Gastroesophageal sphincter (tissue), 4 donors: ENCODE results near the gene RPL27A. TPM values are rescaled to one million over a fixed set of nuclear protein-coding genes. Genes with fewer than 3 reads are reported as not detected.
A peak's percentile ranks its signal among the peaks of the same experiment; 100 is the strongest.

Experiments used
- ATAC-seq: fragments of 150-250 bp; one replicate; pipeline ENCODE4 v1.9.1; 2016; ENCODE audit warnings: mild to moderate bottlenecking, moderate library complexity
- H3K27ac ChIP-seq, 4 donors: fragments of 200-600 bp; sonication (generic) in 3 of 4; 1 replicate in 3 of 4; 2 replicates in 1 of 4; pipeline ENCODE4 v1.5.1; 2016 to 2019
- H3K27me3 ChIP-seq: fragments of 200-600 bp; sonication (generic); one replicate; pipeline ENCODE4 v1.5.1; 2019
- H3K36me3 ChIP-seq, 2 donors: fragments of 200-600 bp; sonication (generic); one replicate each; pipeline ENCODE4 v1.5.1; 2019; ENCODE audit warnings: control low read depth in 1 of 2
- H3K4me1 ChIP-seq, 3 donors: fragments of 200-600 bp; sonication (generic); 1 replicate in 2 of 3; 2 replicates in 1 of 3; pipeline ENCODE4 v1.5.1; 2016 to 2019; ENCODE audit warnings: control low read depth in 2 of 3
- H3K4me3 ChIP-seq, 2 donors: fragments of 200-600 bp; sonication (generic); one replicate each; pipeline ENCODE4 v1.5.1; 2019; ENCODE audit warnings: mild to moderate bottlenecking in 1 of 2, moderate library complexity in 1 of 2
- H3K9me3 ChIP-seq, 3 donors: fragments of 200-600 bp; sonication (generic); one replicate each; pipeline ENCODE4 v1.5.1; 2017 to 2019; ENCODE audit warnings: control low read depth in 2 of 3
- CTCF ChIP-seq, 4 experiments: fragments of 200-600 bp in 2 of 4; fragments of 450-650 bp in 2 of 4; sonication (generic) in 1 of 4; IDR thresholded peaks; one replicate each; pipeline ENCODE4 v1.5.1; 2017 to 2019; ENCODE audit warnings: antibody characterized with exemption in 4 of 4, mild to moderate bottlenecking in 2 of 4, moderate library complexity in 2 of 4
- EP300 ChIP-seq: sonication (generic); formaldehyde crosslinking; IDR thresholded peaks from one replicate; pipeline ENCODE4 v1.6.1; 2017; ENCODE audit warnings: antibody characterized with exemption, mild to moderate bottlenecking
- POLR2A ChIP-seq, 2 donors: fragments of 450-650 bp; IDR thresholded peaks; one replicate each; pipeline ENCODE4 v1.6.1; 2017; ENCODE audit warnings: antibody characterized with exemption in 2 of 2, mild to moderate bottlenecking in 2 of 2, moderate library complexity in 1 of 2
- POLR2AphosphoS5 ChIP-seq: sonication (generic); formaldehyde crosslinking; IDR thresholded peaks from one replicate; pipeline ENCODE4 v1.6.1; 2017; ENCODE audit warnings: antibody characterized with exemption
- WGBS, 2 donors: methylation state at CpG; one replicate each; pipeline ENCODE4 v1.1.5; 2018; ENCODE audit warnings: low coverage in 1 of 2; 5-methylcytosine and 5-hydroxymethylcytosine counted together
- total RNA-seq, 4 donors: library from RNA; depleted of rRNA; stranded (reverse); fragments of >200 nt; gene quantifications; one replicate each; pipeline ENCODE4 v1.1.0, GENCODE V29; 2016

The RPL27A gene
- total RNA-seq, 4 donors from 2014 or later = 706 to 1,423 (median 903) TPM

- ATAC-seq = no peak
Measured at GRCh38 chr11:8681837-8682302, 722 bp upstream of the RPL27A start.

GRCh38 chr11:8683115-8683807, 669 bp downstream of the RPL27A start:
- Histone ChIP-seq H3K4me3 (peak overlapping the region; percentile 67 to 75), H3K27me3 (no peaks in the 10 kb centered on the region), H3K9me3 (no peaks in the 10 kb centered on the region), H3K4me1 (peaks cover 4 to 43% (median 18%) of the 10 kb centered on the region in 3 donors), H3K36me3 (peaks cover 0 to 46% of the 10 kb centered on the region in 2 donors), H3K27ac (peak overlapping the region; percentile 90 to 100 (median 94))
- TF ChIP-seq EP300 (no peak), POLR2A (IDR thresholded peaks at IDR 0.05) (no peak), CTCF (IDR thresholded peaks at IDR 0.05) (no peak), POLR2AphosphoS5 (no peak)
- WGBS, 2 donors = 4 to 17% methylated on average over 9 to 22 of the region's 27 CpGs
- ATAC-seq = peak; percentile 3

More at GRCh38 chr11:8681837-8682302, 722 bp upstream of the RPL27A start:
- Histone ChIP-seq H3K27me3 (no peaks in the 10 kb centered on the region), H3K9me3 (no peaks in the 10 kb centered on the region), H3K36me3 (peaks cover 0 to 43% of the 10 kb centered on the region in 2 donors), H3K27ac (peak overlapping the region; percentile 90 to 100 (median 94)), H3K4me3 (peak overlapping the region; percentile 67 to 75), H3K4me1 (peaks cover 4 to 33% (median 12%) of the 10 kb centered on the region in 3 donors)
- TF ChIP-seq POLR2AphosphoS5 (no peak), EP300 (no peak), POLR2A (IDR thresholded peaks at IDR 0.05) (no peak), CTCF (IDR thresholded peaks at IDR 0.05) (no peak)
- WGBS, 2 donors = 33 to 58% methylated on average over 2 to 14 of the region's 14 CpGs

DNA sequence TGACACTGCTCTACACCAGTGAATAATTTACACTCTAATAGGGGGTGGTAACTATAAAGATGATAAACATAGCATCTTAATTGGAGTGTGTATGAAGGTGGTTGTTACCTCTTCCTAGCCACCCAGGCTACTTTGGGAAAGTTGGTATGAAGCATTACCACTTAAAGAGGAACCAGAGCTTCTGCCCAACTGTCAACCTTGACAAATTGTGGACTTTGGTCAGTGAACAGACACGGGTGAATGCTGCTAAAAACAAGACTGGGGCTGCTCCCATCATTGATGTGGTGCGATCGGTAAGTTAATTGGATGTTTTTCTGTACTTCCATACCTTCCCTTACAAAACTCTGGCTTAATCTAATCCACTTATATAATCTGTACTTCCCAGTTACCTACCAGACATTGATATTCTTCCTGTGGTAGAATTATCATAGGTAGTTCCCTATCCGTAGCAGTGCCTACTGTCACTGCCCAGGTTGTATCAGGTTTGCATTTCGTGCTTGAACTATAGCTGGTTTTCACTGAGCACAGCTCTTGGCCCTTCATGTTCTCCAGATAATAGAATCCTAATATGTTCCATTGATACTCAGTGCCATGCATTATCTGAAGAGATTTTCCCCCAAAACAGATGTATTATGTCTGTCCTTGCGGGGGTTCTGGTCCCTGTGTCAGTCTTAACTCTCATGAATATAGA, 2.2 kb downstream of the RPL27A start:
- Histone ChIP-seq H3K27ac (peak overlapping the region in 3 of 4 donors; percentile 9 to 97 (median 92)), H3K4me1 (peaks cover 4 to 47% (median 19%) of the 10 kb centered on the region in 3 donors), H3K27me3 (no peaks in the 10 kb centered on the region), H3K36me3 (peaks cover 0 to 35% of the 10 kb centered on the region in 2 donors), H3K4me3 (peak overlapping the region in 1 of 2 donors; percentile 75), H3K9me3 (no peaks in the 10 kb centered on the region)
- no peak for ATAC-seq
- TF ChIP-seq POLR2A (IDR thresholded peaks at IDR 0.05) (no peak), CTCF (IDR thresholded peaks at IDR 0.05) (no peak), POLR2AphosphoS5 (no peak), EP300 (no peak)
- WGBS, 2 donors = 83 to 89% methylated on average over 4 to 6 of the region's 6 CpGs

GRCh38 chr11:8685306-8685705, 2.7 kb downstream of the RPL27A start:
- WGBS, 2 donors = 60 to 90% methylated on average over 1 to 2 of the region's 7 CpGs
- peaks cover 0 to 35% of the 10 kb centered on the region in 2 donors for H3K36me3 ChIP-seq
- peak overlapping the region in 1 of 4 donors; percentile 9 for H3K27ac ChIP-seq
- H3K4me1 ChIP-seq = peaks cover 4 to 47% (median 19%) of the 10 kb centered on the region in 3 donors
- no peaks in the 10 kb centered on the region for H3K27me3 ChIP-seq
- no peaks in the 10 kb centered on the region for H3K9me3 ChIP-seq
- no peak for ATAC-seq
- no peak for TF ChIP-seq POLR2A (IDR thresholded peaks at IDR 0.05)
- TF ChIP-seq CTCF (IDR thresholded peaks at IDR 0.05) = no peak
- no peak for TF ChIP-seq EP300
- H3K4me3 ChIP-seq = no peak overlapping the region
